Left renal pelvis (tissue), 4 donors: ENCODE measurements around the gene PLCB2. TPM values are rescaled to one million over a fixed set of nuclear protein-coding genes. Genes with fewer than 3 reads are reported as not detected.

Experiments used
- DNase-seq, 4 donors: peaks; one replicate each; pipeline ENCODE4 v3.0.0-alpha.2; 2013; ENCODE audit warnings: low read depth in 4 of 4, low spot score in 3 of 4
- polyA plus RNA-seq, 4 donors: library from polyadenylated mRNA; unstranded; fragments of 120-200 nt; gene quantifications; one replicate each; pipeline ENCODE4 v1.2.1, GENCODE V29; 2013; ENCODE audit not compliant: insufficient read length in 4 of 4

Gene PLCB2
- polyA plus RNA-seq, 4 donors, result 7.8 to 15.1 (median 10.1) TPM

DNA sequence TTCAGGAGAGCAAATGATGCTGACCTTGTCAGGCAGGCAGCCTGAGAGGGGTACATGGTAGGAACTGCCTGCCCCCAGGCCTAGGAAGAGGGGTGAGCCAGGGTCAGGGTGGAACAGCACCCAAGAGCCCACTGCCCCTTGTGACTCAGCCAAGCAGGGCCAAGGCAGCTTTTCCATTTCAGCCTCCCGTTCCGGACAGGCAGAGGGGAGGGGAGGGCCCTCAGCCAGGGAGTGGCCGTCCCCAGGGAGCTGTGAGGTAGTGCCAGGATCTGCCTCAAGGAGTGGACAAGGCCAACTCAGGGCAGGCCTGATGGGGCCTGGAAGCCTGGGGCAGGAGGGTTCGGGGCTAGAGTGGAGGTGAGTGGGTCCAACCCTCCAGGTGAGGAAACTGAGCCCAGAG is 19.8 kb downstream of the PLCB2 start:
- DNase-seq, result no peak

DNA sequence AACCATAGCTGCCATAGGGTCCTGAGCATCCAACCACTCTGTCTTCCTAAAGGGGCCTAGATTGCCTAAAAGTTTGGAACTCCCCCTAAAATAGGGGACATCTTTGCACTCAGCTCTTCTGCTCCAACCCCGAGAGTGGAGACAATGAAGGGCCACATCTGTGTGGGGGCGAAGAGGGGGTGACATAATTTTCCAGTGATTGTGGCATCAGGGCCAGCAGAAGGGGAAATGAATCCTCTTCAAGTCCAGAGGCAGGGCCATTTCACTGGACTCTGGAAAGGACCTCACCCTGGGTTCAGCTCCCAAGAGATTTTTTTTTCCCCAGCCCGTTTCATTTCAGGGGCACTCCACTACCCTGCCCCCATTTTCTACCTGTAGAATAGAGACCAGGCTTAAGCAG is 20.2 kb downstream of the PLCB2 start:
- DNase-seq, result no peak

DNA sequence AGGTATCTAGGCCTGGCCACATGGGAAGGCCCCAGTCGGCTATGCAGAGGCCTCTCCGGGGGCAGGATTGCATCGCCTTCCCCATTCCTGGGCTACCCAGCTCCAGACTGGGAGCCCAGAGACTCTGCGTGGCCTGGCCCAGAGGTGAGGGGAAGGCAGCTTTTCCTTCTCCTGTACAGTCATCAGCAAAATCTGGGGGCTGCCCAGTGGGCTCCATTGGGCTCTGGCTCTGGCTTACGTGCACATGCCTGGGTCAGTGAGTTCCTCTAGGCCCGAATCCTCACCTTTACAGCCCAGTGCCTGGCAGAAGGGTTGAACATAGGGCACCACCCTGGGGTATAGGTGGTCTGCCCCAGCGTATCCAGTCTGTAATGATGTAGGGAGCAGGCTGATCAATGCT is 20.9 kb downstream of the PLCB2 start:
- DNase-seq, result no peak

DNA sequence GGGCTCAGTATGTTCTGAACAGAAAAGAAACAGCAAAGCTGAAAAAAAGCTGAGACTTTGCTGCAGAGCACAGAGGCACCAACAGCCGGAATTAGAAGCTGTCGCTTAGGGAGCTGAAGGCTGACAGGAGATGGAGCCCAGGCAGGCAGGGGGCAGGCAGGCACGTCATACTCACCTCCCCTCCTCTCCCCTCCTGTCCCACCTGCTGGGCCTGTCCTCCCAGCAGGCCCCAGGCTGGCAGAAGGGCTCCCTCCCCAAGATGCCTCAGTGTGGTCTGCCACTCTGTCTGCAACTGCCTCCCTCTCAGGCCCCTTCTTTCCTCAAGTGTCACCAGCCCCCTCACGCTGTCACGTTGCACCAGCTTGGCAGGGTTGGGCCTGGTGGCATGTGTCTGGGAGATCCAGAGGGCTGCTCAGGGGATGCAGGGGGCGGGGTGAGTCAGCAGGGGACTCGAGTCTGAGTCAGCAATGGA is 21.6 kb downstream of the PLCB2 start:
- DNase-seq, result no peak

DNA sequence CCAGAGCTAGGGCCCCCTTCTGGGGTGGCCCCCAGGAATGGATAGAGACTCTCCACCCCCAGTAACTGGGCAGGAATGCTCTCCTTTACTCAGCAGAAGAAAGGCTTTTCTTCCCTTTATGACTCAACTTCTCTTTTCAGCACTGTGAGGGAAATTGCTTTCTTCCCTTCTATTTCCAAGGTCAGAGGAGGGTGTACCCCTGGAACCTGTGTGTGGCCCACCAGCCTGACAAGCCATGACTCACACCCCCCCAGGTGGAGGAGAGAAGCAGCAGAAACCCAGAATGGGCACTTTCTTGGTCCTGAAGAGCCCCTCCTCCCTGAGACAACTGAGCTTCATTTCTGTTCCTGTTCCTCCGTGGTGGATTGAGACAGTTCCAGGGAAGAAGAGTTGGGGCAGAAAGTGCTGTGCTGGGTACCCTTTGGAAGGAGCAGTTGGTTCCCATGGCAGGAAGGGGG is 22.2 kb downstream of the PLCB2 start:
- DNase-seq, result no peak

DNA sequence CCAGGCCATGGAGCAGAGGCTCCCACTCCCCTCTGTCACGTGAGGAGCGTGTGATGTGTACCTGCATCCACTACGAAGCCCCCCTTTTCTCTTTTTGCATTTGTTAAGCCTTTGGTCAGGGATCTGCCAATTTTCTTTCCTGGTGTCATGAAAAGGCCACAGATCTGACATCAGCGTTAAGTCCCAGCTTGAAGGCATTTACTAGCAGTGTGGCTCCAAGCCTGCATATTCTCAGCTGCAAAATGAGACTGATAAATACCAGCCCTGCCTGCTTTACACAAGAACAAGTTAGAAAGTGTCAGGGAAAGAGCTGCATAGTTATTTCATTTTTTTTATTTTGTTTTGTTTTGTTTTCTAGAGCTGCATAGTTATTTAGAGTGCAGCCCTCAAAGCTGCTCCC is 22.6 kb downstream of the PLCB2 start:
- DNase-seq, result no peak

DNA sequence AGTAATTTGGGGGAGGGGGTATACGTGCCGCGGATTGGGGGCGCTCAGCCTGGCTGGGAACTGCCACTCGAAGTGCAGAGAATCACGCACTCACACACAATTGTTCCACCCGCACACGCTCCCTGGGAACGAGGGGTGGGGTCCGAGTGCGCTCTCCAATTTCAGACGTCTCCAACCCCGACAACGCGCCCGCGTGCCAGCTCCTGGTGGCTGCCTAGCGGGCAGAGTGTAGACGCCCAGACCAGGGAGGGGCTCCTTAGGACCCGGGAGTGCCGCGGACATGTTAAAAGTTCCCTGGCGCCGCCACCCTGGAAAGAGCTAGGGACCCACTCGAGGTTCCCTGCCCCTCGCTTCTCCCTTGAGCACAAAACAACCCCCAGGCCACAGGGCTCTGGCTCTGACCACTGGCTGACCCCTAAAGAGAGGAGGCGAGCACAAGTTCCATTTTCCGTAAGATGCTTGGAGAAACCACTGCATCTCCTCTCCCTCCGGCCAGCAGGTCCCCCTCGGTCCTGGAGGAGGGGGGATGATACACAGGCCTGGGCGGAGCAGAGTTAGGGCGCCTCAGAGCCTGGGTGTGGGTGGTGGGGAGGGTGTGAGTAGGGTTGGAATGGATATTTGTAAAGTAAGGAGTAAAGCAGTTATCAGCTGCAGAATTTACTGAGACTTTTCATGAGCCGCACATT is 24.0 kb downstream of the PLCB2 start:
- DNase-seq, result no peak

DNA sequence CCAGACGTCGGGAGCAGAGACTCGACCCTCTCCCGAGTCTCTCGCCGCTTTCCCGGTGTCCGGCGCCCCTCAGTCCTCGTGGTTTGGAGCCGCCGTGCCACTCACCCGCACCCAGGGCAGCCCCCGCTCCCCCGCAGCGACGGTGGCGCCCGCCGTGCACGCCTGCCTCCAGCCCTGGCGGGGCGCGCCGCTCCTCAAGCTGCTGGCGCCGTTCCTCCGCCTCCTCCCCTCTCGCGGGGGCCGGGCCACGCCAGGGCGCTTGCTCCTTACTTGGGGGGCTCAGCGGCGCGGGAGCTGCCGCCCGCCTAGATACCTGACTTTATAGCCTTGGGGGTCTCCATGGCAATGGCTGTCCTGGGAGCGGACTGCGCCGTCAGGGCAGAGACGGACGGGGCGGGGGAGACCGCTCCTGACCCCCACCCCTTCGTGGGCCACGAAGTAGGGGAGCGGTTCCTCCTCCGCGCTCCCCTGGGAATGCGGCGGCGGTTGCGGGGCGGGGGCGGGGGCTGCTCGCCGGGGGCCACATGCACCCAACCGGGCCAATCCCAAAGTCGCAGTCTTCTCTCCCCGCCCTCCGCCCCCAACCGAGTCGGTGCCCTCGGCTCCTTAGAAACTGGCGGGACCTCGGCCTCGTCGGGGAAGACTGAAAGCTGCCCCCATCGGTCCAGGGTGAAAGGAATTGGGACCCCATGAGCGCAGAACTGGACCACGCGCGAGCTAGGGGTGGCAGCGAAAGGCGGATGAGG is 24.7 kb downstream of the PLCB2 start, which contains the start of gene ANKRD63:
TSS of gene ANKRD63 (minus strand) at position 196 of the 746 bp plus-strand sequence. CDS start 478 bp downstream, outside the sequence.
- no peak for DNase-seq

DNA sequence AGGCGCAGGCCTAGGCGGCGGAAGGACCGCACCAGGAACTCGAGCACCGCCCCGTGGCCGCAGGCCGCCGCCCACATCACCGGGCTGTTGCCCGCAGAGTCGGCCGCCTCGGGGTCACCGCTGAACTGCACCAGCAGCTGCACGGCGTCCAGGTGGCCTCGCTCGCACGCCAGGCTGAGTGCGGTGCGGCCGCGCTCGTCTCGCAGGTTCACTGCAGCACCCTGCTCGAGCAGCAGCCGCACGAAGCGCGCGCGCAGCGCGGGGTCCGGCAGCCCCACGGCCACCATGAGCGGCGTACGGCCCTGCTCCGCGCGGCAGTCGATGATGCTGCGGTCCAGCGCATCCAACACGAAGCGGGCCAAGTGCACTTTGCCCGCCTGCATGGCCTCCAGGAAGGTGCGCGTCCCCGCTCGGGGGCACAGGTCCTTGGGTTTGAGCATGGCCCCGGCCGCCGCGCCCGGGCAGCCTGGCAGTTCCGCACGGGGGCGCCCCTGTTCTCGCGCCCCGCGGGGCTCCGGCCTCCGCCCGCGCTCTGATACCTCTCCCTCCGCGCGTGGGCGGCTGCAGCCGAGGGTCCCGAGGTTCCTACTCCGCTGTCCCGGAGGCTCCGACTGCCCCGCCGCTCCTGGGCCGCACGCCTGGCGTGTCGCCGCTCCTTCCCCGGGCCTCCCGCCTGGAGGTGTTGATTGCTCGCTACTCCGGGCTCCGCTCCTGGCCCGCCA is 25.4 kb downstream of the PLCB2 start:
- DNase-seq, result no peak

DNA sequence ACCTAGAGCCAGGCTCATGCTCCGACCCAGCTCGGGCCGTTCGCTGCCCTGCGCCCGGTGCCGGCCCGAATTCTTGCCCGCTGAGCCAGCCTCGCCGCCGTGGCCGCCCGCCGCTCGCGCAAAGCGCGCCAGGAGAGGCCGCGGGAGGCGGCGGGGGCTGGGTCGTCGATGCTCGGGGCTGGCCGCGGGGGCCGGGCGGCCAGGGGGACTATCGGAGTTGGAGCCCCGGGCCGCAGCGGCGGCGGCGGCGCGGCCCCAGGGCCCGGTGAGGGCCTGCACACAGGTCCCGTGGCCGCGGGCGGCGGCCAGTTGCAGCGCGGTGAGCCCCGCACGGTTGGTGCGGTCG is 26.0 kb downstream of the PLCB2 start:
- DNase-seq, result no peak

DNA sequence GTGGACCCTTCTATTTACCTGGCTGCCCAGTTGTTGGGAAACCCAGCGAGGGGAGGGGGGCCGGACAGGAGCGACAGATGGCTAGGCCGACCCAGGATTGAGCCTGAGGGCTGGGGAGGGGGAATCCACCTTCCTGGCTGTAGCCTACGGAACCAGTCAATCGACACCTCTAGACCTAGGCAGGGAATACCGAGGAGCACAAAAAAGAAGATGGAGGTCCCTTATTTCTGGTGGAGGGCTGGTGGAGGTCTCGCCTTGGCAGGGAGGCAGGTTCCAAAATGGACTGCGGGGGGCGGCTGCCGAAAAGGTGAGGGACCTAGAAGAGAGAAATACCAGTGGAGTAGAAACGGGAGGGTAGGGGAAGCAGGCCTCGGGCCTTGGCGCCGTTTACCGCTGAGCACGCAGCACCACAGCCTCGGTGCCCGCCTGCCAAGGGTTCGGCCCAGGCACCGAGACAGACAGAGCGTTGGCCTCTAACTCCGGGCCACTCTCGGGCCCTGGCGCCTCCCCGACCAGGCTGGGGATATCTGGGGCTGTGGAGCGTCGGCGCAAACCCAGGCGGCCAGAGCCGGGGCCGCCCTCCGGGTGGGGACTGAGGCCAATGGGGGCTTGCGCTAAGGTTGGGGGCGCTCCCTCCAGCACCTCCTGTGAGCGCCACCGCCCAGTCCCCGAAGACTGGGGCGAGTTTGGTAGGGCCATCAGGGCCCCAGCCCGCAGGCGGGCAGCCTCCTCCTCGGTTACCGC is 26.5 kb downstream of the PLCB2 start:
- no peak for DNase-seq

DNA sequence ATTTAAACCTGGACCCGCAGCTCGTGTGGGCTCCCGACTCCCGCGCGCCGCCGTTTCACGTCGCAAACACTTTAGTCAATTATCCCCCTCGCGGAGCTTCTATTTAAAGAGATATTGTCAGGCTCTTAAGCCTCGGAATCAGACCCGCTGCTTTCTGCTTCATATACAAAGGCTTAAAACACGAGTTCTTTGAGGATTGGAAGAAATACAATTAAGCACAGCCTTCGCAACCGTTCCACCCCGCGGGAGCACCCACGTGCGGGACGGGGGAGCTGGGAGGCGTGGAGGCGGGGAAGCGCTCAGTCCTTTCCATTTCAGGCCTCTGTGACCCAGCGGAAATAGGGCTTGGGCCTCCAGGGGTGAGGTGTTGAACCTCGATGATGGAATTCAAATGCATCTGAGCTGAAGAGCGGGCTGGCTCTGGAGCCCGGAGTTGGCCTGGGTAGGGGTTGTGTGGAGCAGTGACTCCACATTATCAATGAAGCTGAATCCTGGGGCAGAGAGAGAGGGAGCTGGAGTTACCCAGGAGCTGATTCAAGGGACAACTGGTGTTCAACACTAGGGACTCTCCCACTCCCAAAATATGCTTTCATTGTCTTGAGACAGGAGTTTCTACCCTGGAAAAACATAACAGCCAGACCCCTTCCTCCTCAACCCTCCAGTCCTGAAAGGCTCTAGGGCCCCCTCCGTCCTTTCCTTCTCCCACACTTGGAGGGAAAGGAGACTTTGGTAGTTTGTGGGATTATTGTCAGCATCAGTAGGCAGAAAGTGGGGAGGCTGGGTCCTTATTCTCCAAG is 27.3 kb downstream of the PLCB2 start:
- no peak for DNase-seq

DNA sequence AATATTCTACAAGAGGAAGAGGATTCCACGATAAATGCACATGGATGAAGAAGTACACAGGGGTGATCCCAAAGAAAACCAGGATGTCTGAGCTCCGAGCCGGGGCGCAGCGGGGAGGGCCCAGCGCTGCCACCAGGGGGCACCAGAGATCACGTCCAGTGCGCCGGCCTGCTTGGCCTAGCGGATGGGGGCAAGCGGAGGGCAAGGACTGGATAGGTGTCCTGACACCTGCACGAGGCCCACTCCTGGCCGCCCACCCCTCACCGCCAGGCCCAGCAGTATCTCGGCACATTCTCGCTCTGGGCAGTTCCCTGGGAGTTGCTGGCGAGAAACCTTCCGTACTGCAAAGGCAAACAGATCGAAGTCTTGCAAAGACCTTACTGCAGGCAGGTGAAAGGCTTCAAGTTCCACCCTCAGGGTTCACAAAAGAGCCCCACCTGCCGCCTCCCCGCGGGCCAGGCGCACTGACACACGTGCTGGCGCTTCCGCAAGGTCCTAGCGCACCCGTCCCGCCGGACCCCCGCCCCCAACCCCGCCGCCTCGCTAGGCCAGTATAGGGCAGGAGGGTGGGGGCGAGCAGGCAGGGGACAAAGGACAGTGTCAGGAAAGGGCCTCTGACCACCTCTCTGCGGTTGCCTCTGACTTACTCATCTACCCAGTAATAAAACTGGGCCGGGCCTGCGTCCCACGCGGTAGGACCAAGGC is 28.1 kb downstream of the PLCB2 start:
- no peak for DNase-seq

DNA sequence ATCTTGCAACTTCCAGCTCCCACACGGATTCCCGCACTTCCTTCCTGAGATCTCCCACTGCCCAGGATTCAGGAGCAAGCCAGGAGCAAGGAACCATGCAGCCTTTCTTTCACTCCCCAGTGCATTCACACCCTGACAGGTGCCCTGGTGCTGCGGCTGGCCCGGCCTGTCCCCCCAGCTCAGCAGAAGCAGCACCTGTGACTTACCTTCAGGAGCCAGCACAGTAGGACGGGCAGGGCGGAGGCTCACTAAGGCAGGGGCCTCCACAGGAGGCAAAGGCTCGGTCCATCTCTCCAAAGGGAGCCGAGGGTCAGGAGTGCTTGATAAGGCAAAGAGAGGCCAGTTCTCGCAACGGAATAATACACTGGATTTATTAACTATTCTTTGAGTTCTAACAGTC is 29.7 kb downstream of the PLCB2 start:
- DNase-seq, result no peak

DNA sequence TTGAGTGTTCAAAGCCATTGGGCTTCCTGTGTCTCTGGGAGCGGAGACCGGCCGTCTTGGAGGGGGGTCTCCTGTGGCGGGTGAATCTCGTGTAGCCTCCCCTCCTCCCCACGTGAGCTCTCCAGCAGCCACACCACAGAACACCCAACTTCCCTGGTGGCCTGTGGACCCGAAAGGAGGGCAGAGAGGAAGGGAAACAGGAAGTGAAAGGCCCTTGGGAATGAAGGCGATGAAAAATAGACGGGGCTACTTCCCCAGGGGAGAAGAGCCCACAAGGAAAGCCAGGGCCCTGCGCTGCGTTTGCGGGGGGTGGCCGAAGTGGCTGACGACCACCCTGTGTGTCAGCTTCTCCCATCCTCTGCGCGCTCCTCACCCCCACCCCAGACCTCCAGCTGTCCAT is 30.3 kb downstream of the PLCB2 start:
- DNase-seq, result no peak

DNA sequence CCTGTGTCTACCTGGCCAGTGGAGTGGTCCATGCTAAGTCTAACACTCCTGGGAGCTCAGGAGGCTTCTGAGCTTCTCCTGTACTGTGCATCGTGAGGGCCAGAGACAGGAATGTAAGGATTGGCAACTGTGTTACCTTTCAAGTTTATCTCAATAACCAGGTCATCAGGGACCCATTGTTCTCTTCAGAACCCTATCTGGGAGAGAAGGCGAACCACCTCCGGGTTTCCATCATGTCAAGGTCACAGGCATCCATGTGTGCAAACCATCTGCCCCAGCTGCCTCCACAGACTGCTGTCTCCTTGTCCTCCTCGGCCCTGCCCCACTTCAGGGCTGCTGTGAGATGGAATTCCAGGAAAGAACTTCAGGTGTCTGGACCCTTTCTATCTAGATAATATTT is 30.8 kb downstream of the PLCB2 start:
- DNase-seq, result no peak

DNA sequence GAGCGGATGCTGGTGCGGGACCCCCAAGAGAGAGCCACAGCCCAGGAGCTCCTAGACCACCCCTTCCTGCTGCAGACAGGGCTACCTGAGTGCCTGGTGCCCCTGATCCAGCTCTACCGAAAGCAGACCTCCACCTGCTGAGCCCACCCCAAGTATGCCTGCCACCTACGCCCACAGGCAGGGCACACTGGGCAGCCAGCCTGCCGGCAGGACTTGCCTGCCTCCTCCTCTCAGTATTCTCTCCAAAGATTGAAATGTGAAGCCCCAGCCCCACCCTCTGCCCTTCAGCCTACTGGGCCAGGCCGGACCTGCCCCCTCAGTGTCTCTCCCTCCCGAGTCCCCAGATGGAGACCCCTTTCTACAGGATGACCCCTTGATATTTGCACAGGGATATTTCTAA is 31.8 kb downstream of the PLCB2 start:
- no peak for DNase-seq

DNA sequence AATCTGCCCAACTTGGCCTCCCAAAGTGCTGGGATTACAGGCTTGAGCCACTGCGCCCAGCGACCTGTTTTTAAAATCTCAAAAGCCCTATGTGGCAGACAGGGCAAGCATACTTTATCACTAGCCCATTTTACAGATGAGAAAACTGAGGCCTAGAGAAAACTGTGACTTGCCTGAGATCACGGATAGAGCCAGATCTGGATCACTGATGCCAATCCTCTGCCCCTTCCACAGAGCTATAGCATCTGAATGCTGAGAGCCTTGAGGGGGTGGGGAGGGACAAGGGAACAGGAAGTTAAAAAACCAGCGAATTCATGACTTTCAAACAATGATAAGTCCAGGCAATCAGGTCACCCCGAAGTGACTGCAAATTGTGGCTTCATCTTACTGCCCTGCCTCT is 32.2 kb downstream of the PLCB2 start:
- no peak for DNase-seq
